Activated CD4-positive, alpha-beta T cell treated with anti-CD3 and anti-CD28 coated beads, Interleukin-2, amount 10 ng/mL, durations not matched to agents 7 days and 5 days (primary cell): ENCODE results near the gene POU1F1. TPM values are rescaled to one million over a fixed set of nuclear protein-coding genes. Genes with fewer than 3 reads are reported as not detected.

Experiments
- microRNA-seq: library from miRNA; unstranded; fragments of <30 nt; microRNA quantifications from one replicate; pipeline ENCODE4 v1.2.0, GENCODE V29; 2021; ENCODE audit warnings: borderline microRNAs expressed, borderline replicate concordance
- total RNA-seq, 2 experiments: library from RNA; stranded (reverse); gene quantifications; one replicate each; pipeline ENCODE4 v1.2.3, GENCODE V29; 2021

POU1F1 gene
- total RNA-seq, 2 experiments from 2014 or later: not detected

Small RNA genes within 50 kb of the gene (microRNA-seq; reads per million reads assigned to microRNA genes)
- gene MIR4795: not detected

Other genes starting within 250 kb of the POU1F1 start
- gene CHMP2B, start 49.3 kb downstream of the POU1F1 start, total RNA-seq: 10 to 100 TPM; 21.2 to 24.1 TPM